ENCODE measurements around the gene CSAD. TPM values are rescaled to one million over a fixed set of nuclear protein-coding genes. Genes with fewer than 3 reads are reported as not detected.
A peak's percentile ranks its signal among the peaks of the same experiment; 100 is the strongest.
"Not testable (repeated sequence)": the region's sequence is repeated elsewhere in the genome, so short reads cannot be mapped to it uniquely, and the experiment has no call there.

CSAD gene
- total and polyA plus RNA-seq, 7 experiments from 2014 or later = 1.3 to 76.3 (median 66.0) TPM

DNA sequence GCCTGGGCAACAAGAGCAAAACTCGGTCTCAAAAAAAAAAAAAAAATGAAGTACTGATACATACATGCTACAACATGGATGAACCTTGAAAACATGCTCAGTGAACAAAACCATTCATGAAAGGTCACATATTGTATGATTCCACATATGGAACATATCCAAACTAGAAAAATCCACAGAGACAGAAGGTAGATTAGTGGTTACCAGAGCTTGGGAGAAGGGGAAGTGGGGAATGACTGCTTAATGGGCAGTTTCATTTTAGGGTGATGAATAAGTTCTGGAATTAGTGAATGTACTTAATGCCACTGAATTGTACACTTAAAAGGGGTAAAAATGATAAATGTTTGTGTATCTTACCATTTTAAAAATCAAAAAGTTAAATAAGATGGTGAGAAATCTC is 23.6 kb upstream of the CSAD start:
- Mint-ChIP-seq H3K4me3 (peak overlapping the region; percentile 33 to 92 (median 84)), H3K27me3 (no peaks in the 10 kb centered on the region), H3K9me3 (no peaks in the 10 kb centered on the region), H3K4me1 (peaks cover 57 to 91% (median 78%) of the 10 kb centered on the region in 7 donors), H3K27ac (peak overlapping the region in 8 of 9 donors; percentile 21 to 89 (median 86)), H3K36me3 (peaks cover 3 to 55% (median 10%) of the 10 kb centered on the region in 5 donors)
- POLR2A ChIA-PET = interaction anchor here (0.7 to 10.4 kb wide), 7 partner anchors 8 to 91 kb away, joined by 3 to 217 read pairs (median 5); partner anchors contain the start of genes CSAD, PFDN5 and ZNF740
- no peaks in the 10 kb centered on the region for H3K9me3 ChIP-seq (ENCODE audit: control insufficient read depth in 2 of 3, low read length in 3 of 3)
- peaks cover 76 to 82% of the 10 kb centered on the region in 2 donors for H3K4me1 ChIP-seq (ENCODE audit: control insufficient read depth in 2 of 2, insufficient read depth in 2 of 2, low read length in 2 of 2)
- H3K36me3 ChIP-seq (ENCODE audit: control insufficient read depth in 2 of 3, insufficient read depth in 3 of 3, low read length in 3 of 3) = peaks cover 6 to 7% (median 6%) of the 10 kb centered on the region in 3 experiments
- peak overlapping the region; percentile 85 for H3K27ac ChIP-seq (ENCODE audit: low read depth, low read length)
- H3K27me3 ChIP-seq (ENCODE audit: control insufficient read depth in 2 of 2, insufficient read depth in 2 of 2, low read length in 2 of 2) = no peaks in the 10 kb centered on the region
- CTCF ChIA-PET = interaction anchor here (0.8 to 10.2 kb wide), 6 partner anchors 7 to 1084 kb away, joined by 3 to 88 read pairs (median 4); partner anchors contain the start of gene ITGB7
- no peak for DNase-seq
- intact Hi-C loops (cut with micrococcal nuclease) = no loop called here
- ATAC-seq = no peak
- H3K4me3 ChIP-seq (ENCODE audit: low read length) = no peak overlapping the region

DNA sequence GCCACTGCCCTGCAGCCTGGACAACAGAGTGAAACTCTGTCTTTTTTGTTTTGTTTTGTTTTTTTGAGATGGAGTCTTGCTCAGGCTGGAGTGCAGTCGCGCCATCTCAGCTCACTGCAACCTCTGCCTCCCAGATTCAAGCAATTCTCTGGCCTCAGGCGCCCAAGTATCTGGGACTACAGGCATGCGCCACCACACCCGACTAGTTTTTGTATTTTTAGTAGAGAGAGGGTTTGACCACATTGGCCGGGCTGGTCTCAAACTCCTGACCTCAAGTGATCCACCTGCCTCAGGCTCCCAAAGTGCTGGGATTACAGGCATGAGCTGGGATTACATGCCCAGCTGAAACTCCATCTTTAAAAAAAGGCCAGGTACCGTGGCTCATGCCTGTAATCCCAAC is 21.6 kb upstream of the CSAD start:
- H3K27me3 Mint-ChIP-seq; H3K36me3 ChIP-seq (ENCODE audit: control insufficient read depth in 2 of 3, insufficient read depth in 3 of 3, low read length in 3 of 3); H3K9me3 Mint-ChIP-seq; DNase-seq; H3K27ac ChIP-seq (ENCODE audit: low read depth, low read length); ATAC-seq; H3K4me3 ChIP-seq (ENCODE audit: low read length); intact Hi-C loops (cut with micrococcal nuclease); H3K27me3 ChIP-seq (ENCODE audit: control insufficient read depth in 2 of 2, insufficient read depth in 2 of 2, low read length in 2 of 2); H3K9me3 ChIP-seq (ENCODE audit: control insufficient read depth in 2 of 3, low read length in 3 of 3): not testable (repeated sequence)
- ChIA-PET CTCF (interaction anchor here (0.6 to 10.2 kb wide), 4 partner anchors 9 to 663 kb away, joined by 3 to 88 read pairs (median 26); partner anchors contain the start of gene ITGB7), POLR2A (interaction anchor here (1.1 to 10.4 kb wide), 5 partner anchors 7 to 49 kb away, joined by 3 to 217 read pairs (median 84); partner anchors contain the start of genes CSAD, ITGB7 and ZNF740)
- Mint-ChIP-seq H3K27ac (peak overlapping the region in 4 of 9 donors; percentile 14 to 95 (median 38)), H3K4me3 (peak overlapping the region in 3 of 10 donors; percentile 53 to 73 (median 72)), H3K4me1 (peaks cover 59 to 88% (median 75%) of the 10 kb centered on the region in 7 donors), H3K36me3 (peaks cover 3 to 63% (median 18%) of the 10 kb centered on the region in 5 donors)
- H3K4me1 ChIP-seq (ENCODE audit: control insufficient read depth in 2 of 2, insufficient read depth in 2 of 2, low read length in 2 of 2) = peaks cover 74 to 84% of the 10 kb centered on the region in 2 donors

DNA sequence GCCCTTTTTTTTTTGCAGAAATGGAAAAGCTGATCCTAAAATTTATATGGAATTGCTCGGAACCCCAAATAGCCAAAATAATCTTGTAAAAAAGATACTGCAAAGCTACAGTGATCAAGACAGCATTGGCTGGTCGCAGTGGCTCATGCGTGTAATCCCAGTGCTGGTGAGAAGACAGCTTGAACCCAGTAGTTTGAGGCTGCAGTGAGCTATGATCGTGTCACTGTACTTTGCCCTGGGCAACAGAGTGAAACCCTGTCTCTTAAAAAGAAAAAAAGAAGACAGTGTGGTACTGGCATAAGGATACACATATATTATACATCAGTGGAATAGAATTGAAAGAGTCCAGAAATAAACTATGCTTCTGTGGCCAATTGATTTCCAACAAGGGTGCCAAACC is 20.9 kb upstream of the CSAD start:
- Mint-ChIP-seq H3K4me3 (peak overlapping the region in 9 of 10 donors; percentile 2 to 90 (median 43)), H3K36me3 (peaks cover 3 to 63% (median 24%) of the 10 kb centered on the region in 5 donors), H3K4me1 (peaks cover 61 to 89% (median 75%) of the 10 kb centered on the region in 7 donors), H3K9me3 (peaks cover 0 to under 1% (median 0%) of the 10 kb centered on the region in 11 donors), H3K27ac (peak overlapping the region in 8 of 9 donors; percentile 16 to 95 (median 74)), H3K27me3 (no peaks in the 10 kb centered on the region)
- CTCF ChIA-PET = interaction anchor here (0.7 to 10.2 kb wide), 6 partner anchors 10 to 663 kb away, joined by 3 to 88 read pairs (median 4); partner anchors contain the start of gene ITGB7
- Histone ChIP-seq H3K27me3 (ENCODE audit: control insufficient read depth in 2 of 2, insufficient read depth in 2 of 2, low read length in 2 of 2) (no peaks in the 10 kb centered on the region), H3K36me3 (ENCODE audit: control insufficient read depth in 2 of 3, insufficient read depth in 3 of 3, low read length in 3 of 3) (peaks cover 13 to 16% (median 16%) of the 10 kb centered on the region in 3 experiments), H3K9me3 (ENCODE audit: control insufficient read depth in 2 of 3, low read length in 3 of 3) (no peaks in the 10 kb centered on the region), H3K4me1 (ENCODE audit: control insufficient read depth in 2 of 2, insufficient read depth in 2 of 2, low read length in 2 of 2) (peaks cover 70 to 88% of the 10 kb centered on the region in 2 donors), H3K27ac (ENCODE audit: low read depth, low read length) (peak overlapping the region; percentile 75), H3K4me3 (ENCODE audit: low read length) (no peak overlapping the region)
- intact Hi-C loops (cut with micrococcal nuclease) = no loop called here
- ATAC-seq = no peak
- POLR2A ChIA-PET = interaction anchor here (0.7 to 10.4 kb wide), 7 partner anchors 8 to 85 kb away, joined by 3 to 217 read pairs (median 8); partner anchors contain the start of genes CSAD, ITGB7 and ZNF740
- no peak for DNase-seq

DNA sequence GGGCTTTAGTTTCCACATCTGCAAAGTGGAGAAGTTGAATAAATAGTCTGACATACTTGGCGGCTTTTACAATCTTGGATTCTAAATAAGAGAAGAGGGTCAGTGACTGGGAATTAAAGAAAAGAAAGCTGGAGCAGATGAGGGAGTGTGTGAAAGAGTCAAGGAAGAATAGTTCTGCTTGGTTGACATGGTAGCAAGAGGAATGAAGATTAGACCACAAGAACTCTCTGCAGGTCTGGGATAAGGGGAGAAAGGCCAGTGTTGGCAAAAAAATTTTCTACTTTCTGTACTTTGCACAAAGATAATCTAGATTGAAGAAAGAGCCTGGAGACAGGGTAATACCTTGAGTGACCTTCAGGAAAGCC is 20.4 kb upstream of the CSAD start:
- ChIA-PET POLR2A (interaction anchor here (0.7 to 10.4 kb wide), 7 partner anchors 8 to 107 kb away, joined by 3 to 217 read pairs (median 8); partner anchors contain the start of genes CSAD, ITGB7 and ZNF740), CTCF (interaction anchor here (0.9 to 10.2 kb wide), 5 partner anchors 10 to 135 kb away, joined by 3 to 88 read pairs (median 4); partner anchors contain the start of gene ITGB7)
- no peaks in the 10 kb centered on the region for H3K27me3 ChIP-seq (ENCODE audit: control insufficient read depth in 2 of 2, insufficient read depth in 2 of 2, low read length in 2 of 2)
- intact Hi-C loops (cut with micrococcal nuclease) = no loop called here
- peaks cover 70 to 92% of the 10 kb centered on the region in 2 donors for H3K4me1 ChIP-seq (ENCODE audit: control insufficient read depth in 2 of 2, insufficient read depth in 2 of 2, low read length in 2 of 2)
- H3K4me1 Mint-ChIP-seq = peaks cover 58 to 90% (median 77%) of the 10 kb centered on the region in 7 donors
- no peaks in the 10 kb centered on the region for H3K9me3 ChIP-seq (ENCODE audit: control insufficient read depth in 2 of 3, low read length in 3 of 3)
- peaks cover 3 to 64% (median 24%) of the 10 kb centered on the region in 5 donors for H3K36me3 Mint-ChIP-seq
- ATAC-seq = no peak
- no peak for DNase-seq
- peaks cover 18 to 21% (median 20%) of the 10 kb centered on the region in 3 experiments for H3K36me3 ChIP-seq (ENCODE audit: control insufficient read depth in 2 of 3, insufficient read depth in 3 of 3, low read length in 3 of 3)
- peaks cover 0 to 2% (median 0%) of the 10 kb centered on the region in 11 donors for H3K9me3 Mint-ChIP-seq
- H3K27me3 Mint-ChIP-seq = no peaks in the 10 kb centered on the region
- H3K4me3 Mint-ChIP-seq = peak overlapping the region; percentile 65 to 90 (median 76)
- peak overlapping the region; percentile 75 for H3K27ac ChIP-seq (ENCODE audit: low read depth, low read length)
- H3K4me3 ChIP-seq (ENCODE audit: low read length) = peak overlapping the region; percentile 21
- peak overlapping the region; percentile 82 to 95 (median 92) for H3K27ac Mint-ChIP-seq

DNA sequence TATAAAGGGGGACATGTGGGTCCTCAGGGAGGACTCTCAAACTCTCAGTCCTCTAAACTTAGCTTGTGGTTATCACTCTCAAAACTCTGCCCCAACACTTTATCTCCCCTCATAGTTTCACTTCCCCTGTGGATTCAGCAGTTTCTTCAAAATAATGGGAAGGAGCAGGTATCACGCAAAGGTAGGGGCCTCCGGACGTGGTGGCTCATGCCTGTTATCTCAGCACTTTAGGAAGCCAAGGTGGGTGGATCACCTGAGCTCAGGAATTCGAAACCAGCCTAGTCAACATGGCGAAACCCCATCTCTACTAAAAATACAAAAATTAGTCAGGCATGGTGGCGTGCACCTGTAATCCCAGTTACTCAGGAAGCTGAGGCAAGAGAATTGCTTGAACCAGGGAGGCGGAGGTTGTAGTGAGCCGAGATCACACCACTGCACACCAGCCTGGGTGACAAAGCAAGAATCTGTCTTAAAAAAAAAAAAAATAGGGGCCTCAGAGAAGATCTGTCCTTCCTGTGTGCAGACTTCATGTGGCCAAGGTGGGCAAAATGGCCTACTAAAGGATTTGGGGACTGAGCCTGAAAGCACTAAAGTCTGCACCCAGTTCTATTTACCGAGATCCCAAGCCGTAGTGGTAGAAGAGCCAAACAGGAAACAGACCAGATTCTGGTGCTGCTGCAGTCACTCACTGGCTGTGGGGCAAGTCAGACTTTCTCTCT is 19.9 kb upstream of the CSAD start:
- H3K36me3 Mint-ChIP-seq = peaks cover 4 to 65% (median 24%) of the 10 kb centered on the region in 5 donors

DNA sequence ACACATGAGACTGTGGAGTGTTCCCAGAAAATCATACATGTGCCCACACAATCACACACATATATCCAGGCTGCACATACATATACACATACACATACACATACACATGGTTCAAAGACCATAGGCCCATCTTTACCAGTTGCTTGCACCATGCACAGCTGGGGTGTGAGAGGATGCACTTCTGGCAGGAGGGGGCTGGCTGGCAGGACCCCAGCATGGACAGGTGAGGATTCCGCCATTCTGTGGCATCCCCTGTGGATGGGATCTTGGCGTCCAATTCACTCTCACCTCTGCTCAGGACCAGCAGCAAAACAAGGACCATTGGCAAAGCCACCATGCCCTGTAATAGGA is 19.4 kb upstream of the CSAD start:
- Histone ChIP-seq H3K27ac (ENCODE audit: low read depth, low read length) (peak overlapping the region; percentile 75), H3K9me3 (ENCODE audit: control insufficient read depth in 2 of 3, low read length in 3 of 3) (no peaks in the 10 kb centered on the region), H3K4me3 (ENCODE audit: low read length) (peak overlapping the region; percentile 21), H3K27me3 (ENCODE audit: control insufficient read depth in 2 of 2, insufficient read depth in 2 of 2, low read length in 2 of 2) (no peaks in the 10 kb centered on the region), H3K4me1 (ENCODE audit: control insufficient read depth in 2 of 2, insufficient read depth in 2 of 2, low read length in 2 of 2) (peaks cover 67 to 89% of the 10 kb centered on the region in 2 donors), H3K36me3 (ENCODE audit: control insufficient read depth in 2 of 3, insufficient read depth in 3 of 3, low read length in 3 of 3) (peaks cover 26 to 31% (median 31%) of the 10 kb centered on the region in 3 experiments)
- ChIA-PET POLR2A (interaction anchor here (1.2 to 10.4 kb wide), 5 partner anchors 8 to 20 kb away, joined by 5 to 217 read pairs (median 38); partner anchors contain the start of genes CSAD, ITGB7 and ZNF740), CTCF (interaction anchor here (1.2 to 10.2 kb wide), 4 partner anchors 11 to 145 kb away, joined by 4 to 88 read pairs (median 27); partner anchors contain the start of gene ITGB7)
- H3K27ac Mint-ChIP-seq = peak overlapping the region; percentile 82 to 95 (median 92)
- peaks cover 6 to 66% (median 24%) of the 10 kb centered on the region in 5 donors for H3K36me3 Mint-ChIP-seq
- peaks cover 0 to 2% (median 0%) of the 10 kb centered on the region in 11 donors for H3K9me3 Mint-ChIP-seq
- DNase-seq = no peak
- H3K4me3 Mint-ChIP-seq = peak overlapping the region; percentile 65 to 90 (median 76)
- peaks cover 53 to 87% (median 71%) of the 10 kb centered on the region in 7 donors for H3K4me1 Mint-ChIP-seq
- intact Hi-C loops (cut with micrococcal nuclease) = no loop called here
- H3K27me3 Mint-ChIP-seq = no peaks in the 10 kb centered on the region
- no peak for ATAC-seq

More for the DNA sequence above, 19.9 kb upstream of the CSAD start:
- Histone ChIP-seq H3K27ac (ENCODE audit: low read depth, low read length) (peak overlapping the region; percentile 75), H3K36me3 (ENCODE audit: control insufficient read depth in 2 of 3, insufficient read depth in 3 of 3, low read length in 3 of 3) (peaks cover 23 to 26% (median 26%) of the 10 kb centered on the region in 3 experiments), H3K9me3 (ENCODE audit: control insufficient read depth in 2 of 3, low read length in 3 of 3) (no peaks in the 10 kb centered on the region), H3K4me1 (ENCODE audit: control insufficient read depth in 2 of 2, insufficient read depth in 2 of 2, low read length in 2 of 2) (peaks cover 70 to 94% of the 10 kb centered on the region in 2 donors), H3K4me3 (ENCODE audit: low read length) (peak overlapping the region; percentile 21), H3K27me3 (ENCODE audit: control insufficient read depth in 2 of 2, insufficient read depth in 2 of 2, low read length in 2 of 2) (no peaks in the 10 kb centered on the region)
- Mint-ChIP-seq H3K27me3 (no peaks in the 10 kb centered on the region), H3K27ac (peak overlapping the region; percentile 82 to 95 (median 92)), H3K4me1 (peaks cover 56 to 91% (median 74%) of the 10 kb centered on the region in 7 donors), H3K9me3 (peaks cover 0 to 2% (median 0%) of the 10 kb centered on the region in 11 donors), H3K4me3 (peak overlapping the region; percentile 65 to 90 (median 76))
- ChIA-PET CTCF (interaction anchor here (0.9 to 10.2 kb wide), 5 partner anchors 10 to 145 kb away, joined by 3 to 88 read pairs (median 4); partner anchors contain the start of gene ITGB7), POLR2A (interaction anchor here (0.7 to 10.4 kb wide), 7 partner anchors 8 to 107 kb away, joined by 3 to 217 read pairs (median 38); partner anchors contain the start of genes CSAD, ITGB7 and ZNF740)
- peak; percentile 29 for ATAC-seq
- peak in 4 of 9 donors; percentile 41 to 46 (median 42) for DNase-seq
- intact Hi-C loops (cut with micrococcal nuclease) = no loop called here

All from naive thymus-derived CD4-positive, alpha-beta T cell (primary cell).